GM04503 (cell line): ENCODE data around the gene PTPRN2.
"Not testable (repeated sequence)": the region's sequence is repeated elsewhere in the genome, so short reads cannot be mapped to it uniquely, and the experiment has no call there.

Experiments used
- DNase-seq: peaks from one replicate; pipeline ENCODE4 v3.0.0-alpha.2; 2012; ENCODE audit warnings: low read depth

Gene PTPRN2

GRCh38 chr7:158467562-158467961 lies 120.1 kb downstream of the PTPRN2 start:
- DNase-seq, result no peak

DNA sequence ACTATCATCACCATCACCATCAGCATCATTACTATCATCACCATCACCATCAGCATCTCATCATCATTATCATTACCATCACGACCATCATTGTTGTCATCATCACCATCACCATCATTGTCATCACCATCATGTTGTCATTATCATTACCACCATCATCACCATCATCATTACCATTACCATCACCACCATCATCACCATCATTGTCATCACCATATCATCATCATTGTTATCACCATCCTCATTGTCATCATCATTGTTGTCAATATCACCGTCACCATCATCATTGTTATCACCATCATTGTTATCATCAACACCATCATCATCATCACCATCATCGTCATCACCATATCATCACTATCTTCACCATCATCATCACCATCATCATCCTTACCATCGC lies 124.3 kb downstream of the PTPRN2 start:
- no peak for DNase-seq

DNA sequence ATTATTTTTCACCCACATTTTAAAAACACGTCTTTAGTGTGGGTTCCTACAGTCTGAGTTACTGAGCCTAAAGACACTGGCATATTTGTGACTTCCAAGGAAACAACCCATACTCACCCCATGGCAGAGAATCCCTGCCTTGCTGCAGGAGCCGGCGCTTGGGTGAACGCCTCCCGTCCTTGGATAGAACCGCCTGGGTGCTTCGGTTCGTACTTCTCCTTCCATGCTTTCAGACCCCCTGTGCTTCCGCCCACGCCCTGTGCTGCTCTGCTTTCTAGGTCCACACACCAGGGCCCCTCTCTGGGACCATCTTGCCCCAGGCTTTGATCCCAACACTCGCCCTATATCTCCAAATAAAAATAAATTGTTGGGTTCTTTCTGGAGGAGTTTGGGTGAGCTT lies 125.8 kb downstream of the PTPRN2 start:
- no peak for DNase-seq

- DNase-seq, result no peak
Observed at GRCh38 chr7:158460665-158461064, 127.0 kb downstream of the PTPRN2 start.

- no peak for DNase-seq
Observed at GRCh38 chr7:158458716-158459282, 128.8 kb downstream of the PTPRN2 start.

DNA sequence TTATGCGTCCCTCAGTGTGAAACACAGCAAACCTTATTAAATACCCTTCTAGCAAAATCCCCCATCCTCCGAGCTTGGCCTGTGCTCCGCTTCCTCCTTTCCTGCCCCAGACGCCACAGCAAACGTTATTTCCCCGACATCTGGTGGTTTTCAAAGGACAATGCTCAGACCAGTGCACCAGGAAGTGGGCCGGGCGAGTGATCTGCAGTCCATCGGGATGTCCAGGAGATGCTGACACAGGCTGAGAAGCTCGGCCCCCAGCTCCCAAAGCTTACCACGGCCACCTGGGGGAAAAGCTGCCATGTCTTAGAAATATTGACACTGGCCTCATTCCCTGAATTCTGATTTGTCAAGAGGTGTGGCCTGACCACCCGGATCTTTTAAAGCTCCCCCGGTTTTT lies 129.5 kb downstream of the PTPRN2 start:
- no peak for DNase-seq

- DNase-seq, result not testable (repeated sequence)
Observed at GRCh38 chr7:158457586-158457985, 130.0 kb downstream of the PTPRN2 start.

GRCh38 chr7:158454631-158455030 lies 133.0 kb downstream of the PTPRN2 start:
- DNase-seq, result no peak

GRCh38 chr7:158453663-158454062 lies 134.0 kb downstream of the PTPRN2 start:
- DNase-seq, result no peak

DNA sequence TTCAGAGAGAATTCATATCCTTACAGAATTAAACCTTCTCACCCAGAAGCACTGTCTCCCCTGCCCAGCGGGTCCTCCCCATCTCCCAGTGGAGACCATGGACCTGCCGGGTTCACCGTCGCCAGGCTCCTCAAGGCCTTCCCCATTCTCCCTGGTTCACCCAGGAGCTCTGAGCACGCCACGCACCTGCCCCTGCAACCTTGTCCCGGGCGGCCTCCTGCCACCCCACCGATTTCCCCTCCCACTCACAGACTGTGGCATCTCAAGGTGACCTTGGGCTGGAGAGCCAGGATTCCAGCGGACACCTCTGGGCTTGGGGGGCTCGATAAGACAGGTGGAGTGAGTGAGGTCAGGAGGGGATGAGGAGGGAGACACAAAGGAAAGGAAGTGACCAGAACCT lies 135.3 kb downstream of the PTPRN2 start:
- DNase-seq, result no peak

- DNase-seq, result no peak
Observed at GRCh38 chr7:158450476-158451124, 137.0 kb downstream of the PTPRN2 start.

DNA sequence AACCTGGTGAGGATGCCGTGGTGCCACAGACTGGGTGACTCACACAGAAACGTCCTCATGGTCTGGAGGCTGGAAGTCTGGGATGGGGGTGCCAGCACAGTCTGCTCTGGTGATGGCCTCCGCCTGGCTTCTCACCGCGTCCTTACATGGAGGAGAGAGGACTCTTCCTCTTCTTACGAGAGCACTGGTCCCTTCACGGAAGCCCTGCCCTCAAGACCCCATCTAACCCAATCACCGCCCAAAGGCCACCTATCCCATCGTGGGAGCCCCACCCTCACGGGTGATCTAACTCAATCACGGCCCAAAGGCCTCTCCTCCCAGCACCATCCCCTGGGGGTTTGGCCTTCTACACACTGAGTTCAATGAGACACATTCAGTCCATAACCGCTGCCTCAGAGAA lies 137.7 kb downstream of the PTPRN2 start:
- no peak for DNase-seq

- DNase-seq, result no peak
Observed at GRCh38 chr7:158449266-158449665, 138.4 kb downstream of the PTPRN2 start.

DNA sequence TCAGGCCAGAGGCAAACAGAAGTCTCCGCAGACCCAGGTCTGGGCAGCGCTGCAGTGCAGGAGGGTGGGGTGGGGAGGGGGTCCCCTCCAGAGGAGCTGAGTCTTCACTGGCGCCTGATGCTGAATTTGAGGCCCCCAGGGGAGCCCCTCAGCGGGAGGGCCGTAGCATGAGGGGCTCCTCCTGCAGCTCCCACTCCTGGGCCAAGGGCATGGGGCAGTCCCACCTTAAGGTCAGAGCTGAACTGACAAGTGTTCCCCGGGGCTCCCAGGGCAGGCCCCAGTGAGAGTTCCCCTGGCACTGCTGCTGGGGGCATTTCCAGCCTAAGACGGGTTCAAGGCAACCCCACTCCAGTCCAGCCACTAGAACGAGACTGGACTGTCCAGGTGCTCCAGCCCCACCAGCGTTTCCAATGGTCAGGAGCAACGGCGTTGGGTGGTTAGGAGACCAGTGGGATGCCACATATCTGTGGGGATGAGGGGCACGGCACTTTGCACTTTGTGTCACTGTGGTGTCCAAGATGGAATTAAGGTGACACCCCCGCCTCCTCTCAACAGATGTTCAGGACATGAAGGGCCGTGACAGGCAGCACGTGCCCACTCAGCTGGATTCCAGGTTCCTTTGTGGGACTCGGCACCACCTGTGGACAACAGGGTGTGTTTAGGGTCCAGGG lies 139.1 kb downstream of the PTPRN2 start:
- DNase-seq, result no peak

DNA sequence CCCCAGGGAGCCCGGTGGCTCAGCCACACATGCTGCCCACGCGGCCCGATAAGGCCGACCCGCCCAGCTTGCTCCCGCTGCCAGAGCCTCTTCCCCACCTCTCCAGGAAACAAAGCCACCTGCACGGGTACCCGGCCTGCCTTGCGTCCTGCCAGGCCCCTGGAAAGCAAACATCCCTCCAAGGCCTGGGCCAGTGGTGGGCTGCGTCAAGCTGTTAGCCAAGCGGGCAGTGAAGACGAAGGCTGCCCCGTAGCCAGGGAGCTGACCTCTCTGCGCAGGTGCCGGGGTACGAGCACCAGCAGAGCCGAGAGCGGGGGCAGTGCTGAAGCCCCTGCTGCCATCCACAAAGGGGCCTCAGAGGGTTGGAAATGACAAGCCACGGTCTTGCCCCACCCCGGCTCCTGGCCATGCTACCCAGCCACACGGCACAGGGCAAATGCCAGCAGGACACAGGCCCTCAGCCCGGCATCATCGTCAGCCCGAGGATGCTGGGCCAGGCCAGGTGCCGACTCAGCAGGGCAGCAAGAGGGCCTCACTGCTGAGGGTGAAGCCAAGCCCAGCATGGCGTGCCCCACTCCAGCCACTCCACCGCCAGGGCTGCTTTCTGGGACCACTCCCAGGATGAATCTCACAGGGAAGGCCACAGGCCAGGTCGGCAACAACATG lies 140.0 kb downstream of the PTPRN2 start:
- no peak for DNase-seq

GRCh38 chr7:158447151-158447505 lies 140.5 kb downstream of the PTPRN2 start:
- no peak for DNase-seq

DNA sequence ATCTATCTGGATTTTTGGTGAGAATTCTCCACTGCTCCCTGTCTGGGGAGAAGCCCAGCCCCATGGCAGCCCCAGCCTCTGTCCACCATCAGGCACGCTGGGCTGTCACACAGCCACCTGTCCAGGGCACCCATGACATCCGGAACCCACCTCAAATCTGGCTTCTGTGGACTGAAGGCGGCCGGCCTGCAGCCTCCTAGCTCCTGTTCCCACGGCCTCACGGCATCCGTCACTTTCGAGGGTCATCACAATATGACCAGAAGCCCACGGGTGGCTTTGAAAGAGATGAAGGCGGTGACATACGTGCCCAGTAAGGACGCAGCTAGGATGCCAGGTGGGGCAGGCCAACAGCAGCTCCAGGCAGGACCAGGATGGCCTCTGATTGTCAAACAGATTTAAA lies 140.9 kb downstream of the PTPRN2 start:
- no peak for DNase-seq

DNA sequence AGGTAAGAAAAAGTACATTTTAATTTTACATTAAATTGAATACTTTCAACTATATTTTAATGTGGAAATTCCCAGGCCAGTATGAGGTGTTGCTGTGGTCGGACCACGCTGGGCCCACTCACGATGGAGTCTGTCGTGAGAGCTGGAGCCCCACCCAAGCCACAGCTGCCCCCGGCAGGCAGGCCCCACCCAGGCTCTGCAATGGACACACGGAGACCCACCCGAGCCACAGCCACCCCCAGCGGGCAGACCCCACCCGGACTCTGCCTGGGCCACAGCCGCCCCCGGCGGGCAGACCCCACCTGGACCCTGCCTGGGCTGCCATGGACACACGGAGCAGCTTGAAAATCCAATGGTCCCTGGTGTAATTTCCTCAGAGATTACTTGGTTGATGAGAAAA lies 141.3 kb downstream of the PTPRN2 start:
- DNase-seq, result no peak

GRCh38 chr7:158445421-158446175 lies 142.0 kb downstream of the PTPRN2 start:
- DNase-seq, result no peak

DNA sequence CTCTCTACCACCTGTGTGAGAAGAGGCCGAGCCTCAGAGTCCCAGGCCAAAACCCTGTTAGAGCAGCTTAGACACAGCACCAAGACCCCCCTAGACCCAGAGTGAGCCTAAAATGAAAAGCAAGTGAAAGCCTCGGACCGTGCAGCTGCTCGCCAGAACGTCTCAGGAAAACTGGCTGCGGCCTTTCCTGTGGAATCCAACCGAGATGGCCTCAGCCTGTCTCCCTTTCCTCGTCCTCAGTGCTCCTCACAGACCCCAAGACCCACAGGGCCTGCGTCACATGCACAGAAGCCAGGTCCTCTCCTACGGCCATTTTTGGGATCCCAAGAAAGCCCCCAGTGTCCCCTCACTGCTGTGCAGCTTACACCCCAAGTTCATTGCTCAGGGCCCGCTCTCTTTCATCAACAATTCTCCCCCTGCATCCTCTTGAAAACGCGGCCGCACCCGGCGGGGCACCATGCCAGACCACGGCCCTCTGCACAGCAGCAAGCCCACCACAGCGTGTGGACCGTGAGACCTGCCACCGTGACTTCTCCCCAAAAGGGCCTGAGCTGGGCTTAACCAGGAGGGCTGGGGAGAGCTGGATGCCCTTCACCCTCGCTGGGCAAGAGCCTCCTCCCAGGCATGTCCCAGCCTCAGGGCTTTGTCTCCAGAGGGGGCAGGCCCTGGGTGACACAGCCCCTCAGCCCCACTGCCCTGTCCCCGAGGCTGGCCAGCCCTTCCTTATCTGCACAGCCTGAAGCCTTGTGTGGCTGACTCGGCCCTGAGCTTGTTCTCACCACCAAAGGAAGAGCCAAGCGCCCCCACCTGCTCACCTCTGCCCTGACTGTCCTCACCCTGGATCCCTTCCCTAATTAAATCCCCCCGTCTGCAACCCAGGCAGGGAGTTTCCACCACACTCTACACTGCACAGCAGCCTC lies 142.9 kb downstream of the PTPRN2 start:
- no peak for DNase-seq

DNA sequence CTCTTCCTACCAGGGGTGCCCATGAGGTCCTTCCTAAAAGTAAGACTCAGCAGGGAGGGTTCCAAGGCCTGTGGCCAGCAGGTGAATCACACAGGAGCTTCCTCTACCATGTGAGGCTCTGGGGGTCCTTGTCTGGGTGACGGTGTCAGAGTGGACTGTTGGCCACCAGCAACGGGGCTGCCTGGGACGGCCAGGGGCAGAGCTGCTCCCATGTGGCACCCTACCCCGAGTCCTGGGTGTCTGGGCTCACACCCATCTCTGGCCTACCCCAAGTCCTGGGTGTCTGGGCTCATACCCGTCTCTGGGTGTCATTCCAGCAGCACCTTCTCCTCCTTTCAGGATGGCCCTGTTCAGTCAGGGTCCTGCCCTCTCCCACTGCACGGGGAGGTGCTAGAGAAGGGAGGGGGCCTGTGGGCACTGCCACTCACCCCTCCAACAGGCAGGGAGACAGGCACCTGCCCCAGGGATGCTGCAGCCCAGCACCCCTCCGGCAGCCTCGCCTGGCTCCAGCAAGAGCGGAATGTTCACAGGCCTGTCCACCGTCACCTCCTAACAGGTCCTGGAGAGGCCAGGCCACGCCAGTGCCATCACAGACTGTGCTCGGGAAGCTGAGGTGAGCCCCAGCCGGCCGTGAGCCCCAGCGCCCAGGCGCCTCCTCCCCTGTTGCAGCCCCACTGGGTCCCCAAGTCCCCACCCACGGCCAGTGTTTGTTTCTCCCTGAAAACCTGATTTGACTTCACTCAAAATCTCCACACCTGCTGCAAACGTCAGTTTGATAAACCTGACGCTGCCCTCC lies 143.7 kb downstream of the PTPRN2 start:
- DNase-seq, result no peak
